ENCODE results near the gene FLT3.

DNA sequence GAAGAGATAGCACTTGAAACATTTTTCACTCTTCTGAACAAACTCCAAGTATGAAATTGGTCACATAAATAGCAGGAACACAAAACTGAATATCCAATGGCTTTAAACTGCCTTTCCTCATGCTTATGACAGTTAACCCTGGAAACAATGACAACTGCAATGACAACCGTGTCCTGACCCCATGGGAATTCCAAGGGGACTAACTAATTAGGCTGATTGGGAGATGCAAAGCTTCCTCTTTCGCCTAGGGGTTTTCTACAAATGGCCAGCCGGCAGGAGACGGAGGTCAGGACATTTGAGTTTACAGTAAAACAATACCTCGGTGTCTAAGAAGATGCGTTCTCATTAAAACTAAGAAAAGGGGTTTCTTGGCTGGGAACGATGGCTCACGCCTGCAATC is 58.9 kb downstream of the FLT3 start:
- TF ChIP-seq POLR2A (IDR thresholded peaks at IDR 0.05) (no peak), EP300 (IDR thresholded peaks at IDR 0.05) (no peak)
- TF ChIP-seq, protein P1, sequence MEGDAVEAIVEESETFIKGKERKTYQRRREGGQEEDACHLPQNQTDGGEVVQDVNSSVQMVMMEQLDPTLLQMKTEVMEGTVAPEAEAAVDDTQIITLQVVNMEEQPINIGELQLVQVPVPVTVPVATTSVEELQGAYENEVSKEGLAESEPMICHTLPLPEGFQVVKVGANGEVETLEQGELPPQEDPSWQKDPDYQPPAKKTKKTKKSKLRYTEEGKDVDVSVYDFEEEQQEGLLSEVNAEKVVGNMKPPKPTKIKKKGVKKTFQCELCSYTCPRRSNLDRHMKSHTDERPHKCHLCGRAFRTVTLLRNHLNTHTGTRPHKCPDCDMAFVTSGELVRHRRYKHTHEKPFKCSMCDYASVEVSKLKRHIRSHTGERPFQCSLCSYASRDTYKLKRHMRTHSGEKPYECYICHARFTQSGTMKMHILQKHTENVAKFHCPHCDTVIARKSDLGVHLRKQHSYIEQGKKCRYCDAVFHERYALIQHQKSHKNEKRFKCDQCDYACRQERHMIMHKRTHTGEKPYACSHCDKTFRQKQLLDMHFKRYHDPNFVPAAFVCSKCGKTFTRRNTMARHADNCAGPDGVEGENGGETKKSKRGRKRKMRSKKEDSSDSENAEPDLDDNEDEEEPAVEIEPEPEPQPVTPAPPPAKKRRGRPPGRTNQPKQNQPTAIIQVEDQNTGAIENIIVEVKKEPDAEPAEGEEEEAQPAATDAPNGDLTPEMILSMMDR (IDR thresholded peaks at IDR 0.05), result no peak
